HUDEP-2 (cell line): ENCODE data around the gene ANKRD13B.
A peak's percentile ranks its signal among the peaks of the same experiment; 100 is the strongest.

Experiments
- DNase-seq, 76 experiments: peaks; one replicate each; lab custom pipeline; 2025; ENCODE audit not compliant: unreplicated experiment in 76 of 76; lab: John Stamatoyannopoulos, UW

ANKRD13B gene

DNA sequence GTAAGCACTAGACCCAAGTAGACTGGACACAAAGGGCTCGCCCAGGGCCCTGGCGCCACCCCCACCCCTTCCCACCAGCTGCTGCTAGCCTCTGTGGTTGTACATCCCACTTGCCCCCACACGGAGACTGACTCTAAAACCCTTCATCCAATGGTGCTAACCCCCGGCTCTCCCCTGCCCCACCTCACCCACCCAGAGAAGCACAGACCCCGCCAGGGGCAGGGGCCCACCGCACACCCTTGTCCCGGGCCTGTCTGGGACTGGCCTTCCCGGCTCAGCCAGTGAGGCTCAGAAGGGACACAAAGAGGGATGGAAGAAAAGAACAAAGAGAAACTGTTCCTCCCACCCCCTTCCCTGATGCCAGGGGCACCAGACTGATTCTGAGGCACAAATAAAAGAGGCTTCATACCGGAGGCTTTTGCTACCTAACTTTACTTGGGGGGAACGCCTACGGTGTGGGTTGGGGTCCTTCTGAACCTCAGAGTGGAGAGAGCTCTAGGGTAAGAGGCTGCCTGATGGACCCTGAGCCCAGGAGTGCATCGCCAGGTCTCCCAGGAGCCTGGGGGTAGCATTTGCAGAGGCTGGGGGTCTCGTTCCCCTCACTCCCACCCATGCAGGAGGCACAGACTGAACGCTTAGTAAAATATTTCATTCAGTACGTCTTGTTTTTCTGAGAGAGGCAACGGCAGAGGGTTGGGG is 21.6 kb downstream of the ANKRD13B start:
- no peak for DNase-seq

- DNase-seq, result peak in 61 of 76 experiments; percentile 14 to 89 (median 48)
These were observed 22.1 kb downstream of the ANKRD13B start for GRCh38 chr17:29615048-29615385.

DNA sequence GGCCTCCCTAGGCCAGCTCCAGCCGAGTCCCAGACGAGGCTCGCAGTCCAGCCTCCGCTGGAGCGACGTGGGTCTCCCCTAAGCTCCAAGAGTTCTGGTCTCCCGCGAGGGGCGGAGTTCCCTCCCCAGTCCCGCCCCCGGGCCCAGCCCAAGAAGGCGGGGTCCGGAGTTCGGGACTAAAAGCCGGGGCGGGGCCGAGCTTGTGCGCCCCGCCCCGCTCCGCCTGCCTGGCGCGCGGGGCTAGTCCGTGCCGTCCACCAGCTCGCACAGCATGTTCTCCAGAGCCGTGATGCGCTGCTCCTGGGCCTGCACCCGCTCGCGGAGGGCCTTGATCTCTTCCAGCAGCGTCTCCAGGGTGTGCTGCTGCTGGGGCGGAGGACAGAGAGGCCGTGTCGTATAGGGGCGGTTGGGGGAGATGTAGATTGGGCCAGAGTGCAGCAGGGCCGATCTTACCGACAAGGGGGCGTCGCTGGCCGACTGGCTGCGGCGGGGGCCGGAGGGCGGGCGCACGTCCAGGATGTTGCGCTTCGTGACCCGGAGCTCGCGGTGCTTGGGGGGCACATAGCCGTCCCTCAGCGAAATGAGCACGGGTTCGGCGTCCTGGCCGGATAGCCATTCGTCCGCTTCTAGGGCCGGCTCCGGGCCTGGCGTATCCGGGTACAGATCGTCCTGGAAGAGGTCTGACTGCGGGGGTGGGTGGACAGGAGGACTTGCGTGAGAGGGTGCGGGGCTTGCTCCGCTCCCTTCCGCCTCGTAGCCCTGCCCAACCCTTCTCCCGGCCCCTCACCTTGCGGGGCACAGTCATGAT is 22.8 kb downstream of the ANKRD13B start:
- peak in 71 of 76 experiments; percentile 10 to 89 (median 67) for DNase-seq

GRCh38 chr17:29616300-29617048 is 23.5 kb downstream of the ANKRD13B start:
- no peak for DNase-seq

DNA sequence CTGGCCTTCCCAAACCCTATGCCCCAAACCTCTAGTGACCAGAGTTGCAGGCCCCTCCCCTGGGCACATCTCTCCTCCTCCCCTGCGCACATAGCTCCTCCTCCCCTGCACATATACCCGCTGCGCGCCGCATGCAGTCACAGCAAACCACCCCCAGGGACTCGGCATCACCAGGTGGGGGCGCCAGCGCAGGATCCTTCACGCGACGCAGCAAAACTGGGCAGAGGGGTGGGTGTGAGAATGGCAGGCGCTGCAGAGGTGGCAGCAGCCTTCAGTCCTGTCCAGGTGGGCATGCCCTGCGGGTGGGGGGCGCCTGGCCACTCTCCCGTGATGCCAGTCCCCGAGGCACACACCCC is 24.2 kb downstream of the ANKRD13B start:
- DNase-seq, result peak in 74 of 76 experiments; percentile 34 to 92 (median 79)

- peak in 69 of 76 experiments; percentile 14 to 82 (median 61) for DNase-seq
These were observed 24.7 kb downstream of the ANKRD13B start for GRCh38 chr17:29617481-29618271.

GRCh38 chr17:29618272-29619065 is 25.5 kb downstream of the ANKRD13B start:
- no peak for DNase-seq

GRCh38 chr17:29619251-29619650 is 26.3 kb downstream of the ANKRD13B start:
- peak in 21 of 76 experiments; percentile 4 to 44 (median 21) for DNase-seq

GRCh38 chr17:29620271-29620670 is 27.3 kb downstream of the ANKRD13B start:
- DNase-seq, result no peak

- no peak for DNase-seq
These were observed 28.0 kb downstream of the ANKRD13B start for GRCh38 chr17:29620779-29621500.

GRCh38 chr17:29621751-29622194 is 28.8 kb downstream of the ANKRD13B start:
- DNase-seq, result no peak

DNA sequence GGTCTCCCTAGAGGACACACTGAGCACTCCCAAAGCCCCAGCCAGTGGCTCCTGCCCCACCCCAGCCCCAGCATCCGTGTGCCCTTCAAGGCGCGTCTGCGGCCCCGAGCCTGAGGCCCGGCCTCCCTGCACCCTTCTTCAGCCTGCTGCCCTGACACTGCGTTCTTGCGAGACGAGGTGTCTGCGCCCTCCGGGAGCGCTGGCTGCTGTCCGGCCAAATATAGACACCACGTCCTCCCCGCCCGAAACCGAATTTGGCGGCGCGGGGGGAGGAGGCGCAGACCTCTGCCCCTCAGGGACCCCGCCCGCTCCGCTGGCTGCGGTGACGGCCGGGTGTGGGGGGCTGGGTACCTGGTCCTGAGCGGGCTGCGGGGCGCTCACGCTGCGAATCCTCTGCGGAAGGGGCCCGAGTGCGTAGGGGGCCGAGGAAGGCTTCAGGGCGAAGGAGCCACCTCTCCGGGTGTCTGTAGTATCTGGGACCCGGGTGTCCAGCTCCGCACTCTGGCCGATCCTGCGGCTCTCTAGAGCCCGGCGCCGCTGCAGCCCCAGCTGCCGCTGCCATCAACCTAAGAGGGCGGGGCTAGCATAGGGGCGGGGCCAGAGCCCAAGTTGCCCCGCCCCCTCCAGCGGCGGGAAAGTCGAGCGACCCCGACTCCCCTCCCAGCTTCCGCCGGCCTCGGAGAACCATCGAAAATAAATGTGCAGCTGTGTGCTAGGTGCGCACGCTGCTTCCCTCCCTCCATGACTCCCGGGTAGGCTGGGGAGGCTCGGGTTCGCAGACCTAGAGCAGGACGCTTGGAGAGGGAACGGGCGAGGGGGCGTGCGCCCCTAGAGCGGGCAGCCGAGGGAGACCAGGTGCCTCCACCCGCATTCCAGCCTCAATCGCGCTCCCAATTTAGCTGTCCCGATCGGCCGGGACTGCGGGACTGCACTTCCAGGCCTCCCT is 29.7 kb downstream of the ANKRD13B start, which contains the start of gene CORO6:
TSS of gene CORO6 (minus strand) at position 576 of the 946 bp plus-strand sequence. CDS start 1,491 bp downstream, outside the sequence.
- peak in 36 of 76 experiments; percentile 2 to 54 (median 27) for DNase-seq

DNA sequence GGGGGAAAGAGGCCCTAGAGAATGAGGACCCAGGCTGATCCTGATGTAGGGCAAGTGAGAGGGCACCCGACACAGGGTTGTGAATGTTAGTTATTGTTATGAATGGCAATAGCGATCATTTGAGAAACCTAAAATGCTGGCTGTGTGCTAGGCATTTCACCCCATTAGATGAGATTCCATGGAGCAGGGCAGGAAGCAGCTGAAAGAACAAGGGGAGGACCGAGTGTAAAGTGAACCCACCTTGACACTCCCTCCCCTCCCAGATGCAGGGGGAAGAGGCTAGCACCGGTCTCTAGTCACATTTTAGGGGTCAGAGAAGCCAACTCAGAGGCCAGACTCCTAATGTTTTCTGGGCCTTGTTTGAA is 30.3 kb downstream of the ANKRD13B start:
- no peak for DNase-seq

DNA sequence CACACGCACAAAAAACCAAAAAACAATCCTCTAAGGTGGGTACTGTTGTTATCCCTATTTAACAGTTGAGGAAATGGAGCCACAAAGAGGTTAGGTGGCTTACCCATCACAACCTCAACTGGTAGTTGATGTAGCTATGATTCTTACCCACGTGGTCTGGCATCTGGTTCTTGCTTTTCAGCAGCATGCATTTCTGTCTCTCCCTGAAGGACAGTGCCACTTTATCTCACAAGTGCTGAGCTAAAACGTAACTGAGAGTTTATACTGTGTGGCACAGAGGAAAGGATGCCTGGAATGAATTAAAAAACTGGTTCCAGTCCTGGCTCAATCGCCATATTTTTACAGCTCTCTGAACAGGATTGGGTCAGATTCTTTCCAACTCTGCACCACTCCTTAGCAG is 31.7 kb downstream of the ANKRD13B start:
- no peak for DNase-seq

GRCh38 chr17:29625037-29625750 is 32.3 kb downstream of the ANKRD13B start:
- peak in 8 of 76 experiments; percentile 10 to 25 (median 18) for DNase-seq

DNA sequence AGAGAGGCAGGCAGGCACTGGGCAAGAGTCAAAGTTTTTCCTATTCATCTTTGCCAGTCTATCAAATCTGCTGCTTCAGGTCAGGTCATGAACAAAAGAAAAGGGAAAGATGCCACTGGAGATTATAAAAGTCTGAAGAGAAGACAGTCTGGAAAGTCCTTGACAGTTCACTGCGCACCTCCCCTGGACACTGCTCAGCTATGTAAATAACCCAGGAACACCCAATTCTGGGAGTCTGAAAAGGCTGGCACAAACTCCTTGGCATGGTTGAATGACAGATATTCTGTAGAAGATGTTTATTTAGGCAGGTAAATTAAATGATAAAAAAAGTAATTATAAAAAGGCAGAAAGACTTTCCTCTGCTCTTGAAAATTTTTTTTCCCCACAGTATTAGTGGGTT is 35.0 kb downstream of the ANKRD13B start:
- DNase-seq, result no peak

DNA sequence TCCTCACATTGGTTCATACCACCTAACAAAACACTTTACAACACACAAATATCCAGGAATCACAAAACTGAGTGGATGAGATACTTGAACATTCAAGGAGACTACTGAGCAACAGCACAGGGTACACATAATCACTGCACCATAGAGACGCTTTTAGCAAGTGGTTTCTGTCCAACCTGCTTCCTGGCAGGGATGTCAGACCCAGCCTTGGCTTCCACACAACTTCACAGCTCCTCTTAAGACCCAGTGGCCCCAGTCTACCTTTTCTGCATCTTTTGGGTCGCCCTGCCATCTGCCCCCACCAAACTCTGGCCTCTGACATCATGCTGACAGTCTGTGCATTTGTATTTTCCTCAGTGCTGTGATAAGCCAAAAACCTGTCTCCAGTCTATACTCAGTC is 35.7 kb downstream of the ANKRD13B start:
- DNase-seq, result no peak
